NK-92 (cell line): ENCODE data around the gene WBP11.

Experiments used
- DNase-seq: peaks from one replicate; lab custom pipeline; 2025; ENCODE audit not compliant: unreplicated experiment; lab: John Stamatoyannopoulos, UW

WBP11 gene

DNA sequence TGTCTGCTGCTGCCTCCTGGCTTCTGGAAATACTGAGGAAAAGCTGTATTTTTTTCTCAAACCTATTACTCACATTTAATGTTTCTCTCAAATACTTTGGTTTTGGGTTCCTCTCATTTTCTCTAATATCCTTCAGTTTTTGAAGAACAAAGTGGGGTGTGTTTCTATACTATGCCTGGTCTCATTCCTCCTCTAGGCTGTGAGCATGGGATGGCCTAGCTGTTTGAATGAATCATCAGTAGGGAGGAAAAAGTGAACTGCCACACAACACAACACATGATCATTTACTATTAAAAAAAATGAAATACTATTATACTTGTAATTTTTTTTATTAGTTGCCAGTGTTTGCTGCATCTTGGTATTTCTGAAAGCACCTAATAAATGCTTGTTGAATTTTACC, 22.0 kb upstream of the WBP11 start:
- DNase-seq = no peak

DNA sequence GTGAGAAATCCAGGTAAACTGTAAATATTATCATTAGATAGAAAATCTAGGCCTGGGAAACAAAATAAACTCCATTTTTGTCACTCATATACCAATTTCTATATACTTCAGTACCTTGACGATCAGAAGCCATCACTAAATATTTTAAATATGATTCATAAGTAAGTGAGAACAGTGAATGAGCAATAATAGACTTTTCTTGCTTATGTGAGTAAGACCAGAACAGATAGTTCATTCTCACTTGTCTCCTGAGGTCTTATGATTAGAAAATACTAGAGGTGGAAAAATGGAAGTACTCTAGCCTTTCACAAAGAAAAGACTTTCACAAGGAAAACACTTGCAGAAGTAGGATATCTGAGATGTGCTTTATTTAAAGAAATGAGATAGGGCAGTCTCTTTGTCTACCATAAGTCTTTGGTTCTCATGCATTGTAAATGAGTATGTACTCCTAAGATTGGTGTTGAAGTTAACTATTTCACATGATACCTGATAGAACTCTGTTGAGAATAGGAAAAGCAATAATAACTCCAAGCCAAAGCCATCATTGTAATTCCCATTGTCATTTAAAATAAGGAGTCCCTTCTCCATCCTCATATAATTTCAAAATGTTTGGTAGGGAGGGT, 20.8 kb upstream of the WBP11 start:
- DNase-seq = no peak

DNA sequence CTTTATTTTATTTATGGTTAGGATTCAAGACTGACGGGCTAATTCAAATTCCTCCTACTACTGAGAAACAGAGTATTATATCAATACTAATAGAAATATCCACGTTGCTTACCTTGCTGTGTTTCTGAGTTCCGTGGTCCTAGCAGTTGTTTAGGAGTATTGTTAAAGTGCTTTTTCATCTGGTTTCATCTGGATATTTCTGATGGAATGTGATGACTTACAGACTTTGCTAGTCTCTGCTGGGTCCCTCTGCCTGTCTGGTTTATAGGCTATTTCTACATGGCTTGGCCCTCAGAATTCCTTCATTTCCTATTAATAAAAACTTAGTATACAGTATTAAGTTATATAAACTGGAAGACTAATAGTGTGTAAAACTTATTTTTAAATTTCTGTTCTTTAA, 10.7 kb upstream of the WBP11 start, which contains the start of gene SMCO3:
Gene SMCO3 (minus strand): TSS at position 169 of the 400 bp plus-strand sequence. CDS start 7,502 bp downstream, outside the sequence.
- DNase-seq = no peak

DNA sequence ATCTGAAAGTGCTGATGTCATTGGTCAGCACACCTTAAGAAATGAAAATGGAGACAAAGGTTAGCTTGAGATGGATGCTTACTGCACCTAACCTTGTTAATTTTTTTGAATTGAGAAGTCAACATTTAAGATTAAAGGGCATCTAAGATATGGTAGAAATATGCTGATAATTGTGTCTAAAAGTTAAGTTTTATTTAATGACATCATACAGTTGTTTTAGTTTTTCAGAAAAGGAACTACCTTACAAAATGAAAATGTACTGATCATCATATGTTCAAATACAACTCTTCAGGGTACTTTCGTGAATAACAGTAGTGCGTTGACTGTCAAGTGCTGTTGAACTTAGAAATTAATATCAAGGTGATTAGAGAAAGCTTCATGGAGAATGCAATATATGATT, 8.2 kb upstream of the WBP11 start:
- DNase-seq = no peak

DNA sequence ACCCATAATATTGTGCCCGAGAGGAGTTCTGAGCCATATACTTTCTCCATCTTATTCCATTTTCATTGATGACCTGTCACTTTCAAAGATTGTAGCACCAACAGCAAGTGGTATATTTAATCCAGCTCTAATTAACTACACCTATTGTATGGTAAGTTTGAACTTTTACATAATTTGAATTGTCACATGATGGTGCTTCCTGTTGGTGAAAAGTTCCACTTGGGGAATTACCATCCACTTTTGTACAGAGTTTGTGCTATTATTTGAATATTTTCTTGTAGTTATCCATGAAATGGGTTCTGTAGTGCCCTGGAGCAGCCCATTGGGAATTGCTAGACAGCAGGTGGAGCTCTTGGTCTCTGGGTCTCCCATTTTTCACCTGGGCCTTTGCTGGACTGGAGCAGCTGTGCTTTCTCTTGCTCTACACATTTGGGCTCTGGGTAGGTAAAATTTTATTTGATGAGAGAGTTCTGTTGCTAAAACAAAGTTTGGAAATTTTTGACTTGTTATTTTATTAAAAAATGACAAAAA, 7.7 kb upstream of the WBP11 start:
- no peak for DNase-seq

DNA sequence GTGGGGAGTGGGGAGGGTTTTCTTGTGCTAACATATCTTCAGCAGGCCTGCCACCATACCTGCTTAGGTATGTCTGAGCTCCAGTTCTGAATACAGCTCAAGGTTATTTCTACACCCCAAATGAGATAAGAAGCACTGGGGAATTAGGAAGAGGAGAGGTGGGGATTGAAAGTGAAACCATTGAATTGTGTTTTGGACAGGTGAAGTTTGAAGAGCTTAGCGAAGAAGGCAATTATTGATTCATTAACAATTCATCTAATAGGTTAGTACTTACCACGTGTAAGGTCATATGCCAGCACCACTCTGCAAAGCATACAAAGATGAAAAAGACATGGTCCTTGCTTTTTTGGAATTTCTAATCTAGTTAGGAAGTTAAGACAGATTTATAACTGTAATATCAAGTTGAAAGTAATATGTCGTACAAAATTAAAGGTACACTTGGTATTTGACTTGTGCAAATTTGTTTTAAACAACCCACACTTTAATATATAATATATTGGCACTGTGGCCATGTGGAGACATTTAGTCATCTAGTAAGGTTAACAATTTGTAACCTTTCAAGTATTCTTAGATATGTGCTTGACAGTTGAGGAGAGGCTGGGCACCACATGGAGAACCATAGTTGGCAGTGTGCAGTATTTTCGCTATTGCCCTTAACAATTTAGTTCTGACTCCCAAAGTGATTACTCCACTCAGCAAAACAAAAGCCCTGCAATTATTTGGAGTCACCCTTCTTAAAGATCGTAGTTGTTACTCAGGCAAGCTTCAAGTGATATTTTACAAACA, 7.1 kb upstream of the WBP11 start:
- DNase-seq = no peak

DNA sequence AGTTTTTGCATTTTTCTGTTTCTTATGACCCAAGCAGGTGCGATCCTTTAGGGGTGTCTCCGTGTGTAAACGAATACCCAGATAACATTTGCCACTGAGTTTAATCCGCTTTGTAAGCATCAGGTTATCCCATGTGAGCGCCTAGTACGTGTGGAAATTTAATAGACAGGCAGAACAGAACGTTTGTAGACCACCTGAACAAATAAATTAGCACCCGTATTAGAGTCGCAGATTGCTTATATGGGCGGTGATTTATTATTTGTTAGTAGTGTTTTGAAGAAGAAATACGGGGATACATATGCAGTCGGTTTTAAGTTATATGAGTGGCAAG, 517 bp upstream of the WBP11 start:
- no peak for DNase-seq

DNA sequence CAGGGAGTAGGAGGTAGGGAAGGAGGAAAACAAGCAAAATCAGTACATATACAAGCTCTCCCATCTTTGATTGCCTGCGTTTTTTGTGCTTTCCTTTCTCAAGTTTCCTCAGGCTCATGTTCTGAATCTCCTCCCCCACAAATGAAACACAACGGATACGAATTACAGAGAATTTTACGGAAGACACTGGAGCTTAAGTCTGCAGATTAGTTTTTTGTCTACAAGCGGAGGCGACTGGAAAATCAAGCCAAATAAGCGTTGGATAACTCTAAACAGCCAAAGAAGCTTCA, 612 bp downstream of the WBP11 start:
- no peak for DNase-seq

DNA sequence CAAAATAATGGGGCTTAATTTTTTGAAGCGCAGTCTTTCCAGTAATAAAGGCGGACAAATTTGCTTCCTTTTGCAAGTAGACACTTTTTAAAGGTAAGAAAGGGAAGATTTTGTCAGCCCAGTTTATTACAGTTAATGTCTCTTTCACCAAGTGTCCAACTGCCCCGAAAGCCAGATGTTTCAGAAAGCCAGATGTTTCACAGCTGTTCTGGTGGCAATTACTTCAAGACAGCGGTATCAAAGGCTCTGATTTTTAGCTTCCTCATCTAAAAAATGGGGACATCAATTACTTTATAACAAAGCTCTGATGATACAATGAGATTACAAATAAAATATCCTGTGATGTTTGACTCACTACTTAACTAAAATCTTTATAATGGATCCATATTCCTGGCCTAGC, 1.0 kb downstream of the WBP11 start:
- DNase-seq = no peak

DNA sequence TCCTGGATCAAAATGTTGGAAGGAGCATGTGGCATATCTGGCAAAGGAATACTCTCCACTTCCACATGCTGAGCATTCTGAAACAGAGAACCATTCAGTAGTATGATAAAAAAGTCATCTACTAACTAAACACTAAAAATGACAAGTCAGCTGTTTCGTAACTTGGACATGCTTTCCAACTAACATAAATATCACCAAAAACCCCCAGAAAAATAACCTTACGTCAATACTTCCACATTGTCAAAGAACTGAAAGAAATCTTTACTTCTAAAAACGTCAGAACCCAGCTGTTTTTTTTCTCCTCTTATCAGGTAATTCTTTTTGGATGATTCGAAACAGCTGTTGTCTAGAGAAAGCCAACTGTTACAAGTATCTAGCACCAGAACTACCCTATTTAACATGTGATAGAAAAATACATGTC, 8.2 kb downstream of the WBP11 start:
- no peak for DNase-seq

DNA sequence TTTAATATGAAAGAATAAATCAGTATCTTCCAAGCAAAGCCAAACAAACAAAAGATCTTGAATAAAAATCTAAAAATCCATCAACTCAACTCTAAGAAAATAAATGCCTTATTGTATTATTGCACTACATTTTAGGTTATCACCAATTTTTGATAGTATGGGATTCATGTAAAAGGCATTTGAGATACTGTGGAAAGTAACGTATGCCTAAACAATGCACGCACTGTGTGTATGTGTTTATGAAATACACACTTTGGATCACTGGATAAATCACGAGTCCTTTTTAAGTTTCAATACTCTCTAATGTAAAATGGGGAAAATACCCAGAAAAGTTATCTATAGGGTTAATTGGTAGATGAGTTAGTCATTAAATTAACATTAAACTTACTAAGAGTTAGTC, 17.7 kb downstream of the WBP11 start:
- no peak for DNase-seq

DNA sequence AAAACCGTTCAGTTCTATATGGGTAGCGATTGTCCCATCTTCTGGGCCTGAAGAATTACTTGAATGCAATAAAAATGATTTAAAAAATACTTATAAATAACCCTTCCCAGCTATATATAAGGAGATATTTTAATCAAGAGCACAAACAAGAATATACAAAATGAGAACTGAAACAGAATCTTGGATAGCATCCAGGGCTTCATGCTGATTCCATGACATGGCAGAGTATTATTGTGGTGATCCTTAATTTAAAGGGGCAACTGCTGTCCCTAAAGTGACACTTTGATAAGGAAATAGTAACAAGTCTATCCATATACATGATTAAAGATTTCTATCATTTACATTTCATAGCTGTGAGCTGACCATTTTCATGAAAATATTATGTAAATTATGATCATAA, 18.8 kb downstream of the WBP11 start:
- DNase-seq = no peak

DNA sequence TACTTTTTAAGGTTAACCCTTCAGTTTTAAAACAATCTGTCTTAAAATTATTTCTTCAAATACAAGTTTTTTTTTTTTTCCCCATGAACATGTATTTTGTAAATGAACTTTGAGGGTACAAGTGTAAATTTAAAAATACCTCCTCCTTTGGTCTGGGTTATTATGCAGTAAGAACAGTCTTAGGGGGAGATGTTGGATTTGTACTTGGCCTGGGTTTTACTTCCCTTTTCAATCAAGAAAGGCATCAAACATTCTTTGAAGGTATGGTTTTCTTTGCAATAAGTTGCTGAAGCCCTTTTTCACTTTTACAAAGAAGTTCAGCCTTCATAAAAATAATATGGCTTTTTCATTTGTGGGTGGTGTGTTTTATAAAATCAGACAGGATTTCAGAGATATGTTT, 20.5 kb downstream of the WBP11 start:
- DNase-seq = no peak

DNA sequence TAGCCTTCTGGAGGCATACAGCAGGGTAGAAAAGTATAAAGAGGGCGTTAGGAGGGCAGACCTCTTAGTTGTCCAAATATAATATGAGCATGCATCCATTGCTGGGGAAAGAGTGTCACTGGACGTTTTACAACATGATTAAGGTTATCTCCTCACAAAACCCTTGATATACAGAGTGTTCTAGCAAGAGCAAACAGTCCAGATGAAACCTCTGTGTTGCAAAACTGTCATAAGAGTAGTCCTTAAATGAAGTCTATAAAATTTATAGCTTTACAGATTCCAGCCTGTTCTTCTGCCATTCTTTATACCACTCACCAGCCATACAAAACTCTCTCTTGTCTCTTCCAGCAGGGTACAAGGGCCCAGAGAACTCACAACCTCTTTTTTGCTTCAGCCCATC, 21.7 kb downstream of the WBP11 start:
- DNase-seq = no peak

DNA sequence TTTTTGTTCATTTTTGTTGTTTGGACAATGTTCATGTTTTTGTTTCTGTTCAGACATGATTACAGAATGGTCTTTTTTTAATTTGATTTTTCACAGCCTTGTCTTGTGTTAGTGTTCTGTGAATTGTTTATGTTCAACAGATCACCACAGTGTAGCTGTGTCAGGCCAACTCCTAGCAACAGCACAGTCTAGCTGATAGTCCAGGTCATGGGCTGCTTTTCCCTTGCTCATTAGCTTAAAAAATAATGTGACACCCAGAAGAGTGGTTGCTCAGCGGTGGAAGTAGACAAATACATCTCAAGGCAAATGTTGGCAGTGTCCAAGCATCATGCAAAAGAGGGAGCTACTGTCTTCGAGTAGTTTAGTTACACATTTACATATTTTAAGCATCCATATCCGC, 22.4 kb downstream of the WBP11 start:
- DNase-seq = no peak

DNA sequence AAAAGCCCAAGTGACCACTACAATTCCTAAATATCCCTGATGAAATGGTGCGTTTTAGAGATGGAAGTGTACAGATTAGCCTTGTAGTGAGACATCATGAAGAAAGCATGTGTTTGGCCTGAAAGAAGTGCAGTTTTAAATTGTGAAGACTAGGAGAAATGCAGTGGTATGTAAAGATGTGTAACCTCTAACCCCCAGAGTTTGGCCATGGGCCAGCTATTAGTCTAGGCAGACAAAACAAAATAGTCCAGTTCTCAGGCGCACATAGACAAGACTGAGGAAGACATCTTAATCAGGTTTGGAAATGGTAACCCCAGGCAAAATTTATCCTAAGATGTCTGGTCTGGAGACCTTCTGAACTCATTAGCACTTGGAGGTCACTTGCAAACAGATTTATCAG, 23.4 kb downstream of the WBP11 start:
- no peak for DNase-seq

DNA sequence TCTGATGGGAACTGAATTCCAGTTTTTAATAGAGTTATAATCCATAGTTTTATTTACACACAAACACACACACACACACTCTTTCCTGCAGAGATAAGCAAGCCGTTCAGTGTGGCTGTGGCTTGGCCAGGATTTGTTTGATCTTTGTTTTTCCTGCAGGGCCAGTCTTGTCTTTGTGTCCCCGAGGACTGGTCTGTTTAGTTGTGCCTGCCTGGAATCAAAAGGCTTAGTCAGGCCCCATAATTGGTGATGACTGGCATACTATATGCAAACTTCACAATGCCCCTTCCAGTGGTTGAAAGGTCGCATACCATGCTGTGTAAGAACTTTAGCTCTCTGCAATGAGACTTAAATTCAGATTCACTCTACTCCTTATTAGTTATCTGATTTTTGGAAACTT, 26.0 kb downstream of the WBP11 start:
- no peak for DNase-seq

DNA sequence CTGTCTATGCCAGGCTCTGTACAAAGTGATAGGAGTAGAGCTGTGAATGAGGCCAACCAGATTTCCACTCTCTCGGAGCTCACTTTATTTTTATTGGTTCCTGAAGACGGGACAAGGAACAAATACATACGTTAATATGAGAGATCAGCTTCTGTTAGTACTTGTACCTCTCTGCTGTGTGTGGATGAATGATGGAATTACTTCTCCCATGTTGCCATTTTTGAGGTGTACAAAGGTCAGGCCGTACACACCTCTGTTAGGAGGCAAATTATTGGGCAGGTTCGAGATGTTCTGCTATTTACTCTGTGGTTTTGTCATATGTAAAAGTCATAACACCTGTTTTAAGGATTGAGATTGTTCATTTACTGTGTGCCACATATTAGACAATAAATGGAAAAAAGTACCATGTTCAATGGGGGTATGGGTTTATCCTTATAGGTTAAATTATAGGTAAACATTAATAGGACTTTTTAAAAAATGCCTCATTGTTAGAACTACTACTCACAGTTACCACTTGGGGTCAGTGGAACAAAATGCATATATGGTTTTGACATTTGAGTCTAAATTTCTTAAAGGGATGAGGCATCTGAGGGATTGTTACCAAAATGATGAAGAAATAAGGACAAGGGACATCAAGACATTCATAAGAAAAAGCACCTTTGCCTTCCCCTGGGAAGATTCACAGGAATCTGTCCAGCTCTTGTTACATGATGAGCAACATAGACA, 26.9 kb downstream of the WBP11 start:
- DNase-seq = no peak

DNA sequence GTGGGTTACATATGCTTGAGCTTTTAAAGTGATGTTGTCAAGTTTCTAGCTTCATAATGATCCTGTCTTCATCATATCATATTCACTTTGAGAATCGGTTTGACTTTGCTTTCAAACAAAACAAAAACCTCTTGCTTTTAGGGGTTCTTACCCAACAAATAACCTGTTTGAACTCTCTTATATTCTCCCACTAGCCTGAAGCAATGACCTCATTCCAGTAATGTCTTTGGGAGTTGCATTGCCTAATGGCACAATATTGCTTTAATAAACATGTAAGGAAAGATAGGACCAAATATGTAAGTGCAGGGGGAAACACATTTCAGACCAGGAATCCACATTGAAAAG, 27.7 kb downstream of the WBP11 start:
- no peak for DNase-seq

DNA sequence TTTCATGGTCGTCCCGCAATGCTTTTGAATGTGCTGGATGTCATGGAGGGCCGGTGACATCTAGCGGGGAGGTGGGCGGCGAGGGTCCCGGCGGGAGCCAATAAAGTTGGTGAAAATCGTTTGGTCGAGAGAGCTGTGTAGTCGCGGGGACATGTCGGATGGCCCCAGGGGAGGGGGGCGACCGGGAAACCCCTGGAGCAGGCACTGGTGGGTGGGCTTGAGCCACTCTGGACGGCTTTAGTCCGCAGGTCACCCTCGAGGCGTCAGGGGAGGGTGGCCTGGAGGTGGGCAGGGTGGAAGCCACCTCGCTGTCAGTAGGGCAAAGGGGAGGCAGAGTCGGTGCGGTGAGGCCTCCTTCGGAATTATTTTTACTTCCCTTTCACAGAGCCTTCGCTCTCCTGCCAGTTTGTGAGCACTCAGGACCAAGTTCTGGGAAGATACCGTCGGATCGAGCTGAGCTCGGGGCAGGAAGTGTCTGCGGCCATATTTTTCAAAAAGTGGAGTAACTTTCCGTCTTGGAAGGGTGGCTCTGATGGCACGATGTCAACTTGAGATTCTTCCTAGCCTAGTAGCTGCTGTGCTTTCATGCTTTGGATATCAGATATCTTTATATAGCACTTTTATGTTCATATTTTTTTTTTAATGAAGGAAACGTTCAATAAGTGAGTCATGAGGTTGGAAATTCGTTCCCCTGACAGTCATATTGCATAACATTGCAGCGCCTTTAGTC, 28.2 kb downstream of the WBP11 start:
- no peak for DNase-seq

DNA sequence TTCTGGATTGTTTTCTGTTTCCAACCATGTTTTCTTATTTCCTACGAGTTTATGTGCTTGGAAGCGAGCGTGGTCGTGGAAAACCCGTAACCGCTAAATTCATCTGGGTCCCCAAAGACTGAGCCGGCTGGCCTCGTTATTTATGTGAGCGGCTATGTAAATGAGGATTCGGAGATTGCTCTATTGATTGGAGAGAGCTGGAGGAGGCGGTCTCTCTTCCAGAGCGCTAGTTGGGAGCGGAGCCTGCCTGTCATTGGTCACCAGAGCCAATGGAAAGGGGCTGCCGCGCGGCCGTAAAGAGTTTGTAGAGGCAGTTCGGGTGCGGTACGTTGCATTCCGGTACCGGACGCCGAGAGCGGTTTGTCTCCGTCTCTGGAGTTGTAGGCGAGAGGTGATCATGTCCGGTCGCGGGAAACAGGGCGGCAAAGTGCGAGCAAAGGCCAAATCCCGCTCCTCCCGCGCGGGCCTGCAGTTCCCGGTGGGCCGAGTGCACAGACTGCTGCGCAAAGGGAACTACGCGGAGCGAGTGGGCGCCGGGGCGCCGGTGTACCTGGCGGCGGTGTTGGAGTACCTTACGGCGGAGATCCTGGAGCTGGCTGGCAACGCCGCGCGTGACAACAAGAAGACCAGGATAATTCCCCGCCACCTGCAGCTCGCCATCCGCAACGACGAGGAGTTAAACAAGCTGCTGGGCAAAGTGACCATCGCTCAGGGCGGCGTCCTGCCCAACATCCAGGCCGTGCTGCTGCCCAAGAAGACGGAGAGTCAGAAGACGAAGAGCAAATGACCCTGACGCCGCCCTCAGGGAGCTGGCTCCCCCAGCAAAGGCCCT, 29.0 kb downstream of the WBP11 start:
- peak; percentile 35 for DNase-seq
